Erythroblast (primary cell): ENCODE data around the gene TM7SF3.

Experiments used
- GATA1 ChIP-seq: IDR thresholded peaks from 2 replicates; pipeline ENCODE4 v1.6.1; 2011; ENCODE audit warnings: low read depth, mild to moderate bottlenecking, control low read depth, low read length, moderate library complexity
- POLR2A ChIP-seq: IDR thresholded peaks from 2 replicates; pipeline ENCODE4 v1.6.1; 2011; ENCODE audit warnings: mild to moderate bottlenecking, low read length

DNA sequence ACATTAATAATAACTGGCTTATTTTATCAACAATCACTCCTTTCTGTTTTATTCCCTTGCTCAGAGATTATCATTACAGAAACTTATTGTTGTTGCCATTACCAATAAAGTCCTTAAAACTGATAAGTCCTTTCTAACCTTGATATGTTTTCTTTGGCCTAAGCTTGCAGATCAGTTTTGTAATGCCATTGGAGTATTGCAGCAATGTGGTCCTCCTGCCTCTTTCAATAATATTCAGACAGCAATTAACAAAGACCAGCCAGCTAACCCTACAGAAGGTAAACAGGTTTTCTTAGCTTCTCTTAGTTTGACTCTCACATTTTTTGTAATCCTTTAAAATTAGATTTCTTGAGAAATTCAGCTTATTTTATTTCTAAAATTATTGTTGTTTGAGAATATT lies 12.1 kb upstream of the TM7SF3 start:
- TF ChIP-seq POLR2A (no peak), GATA1 (no peak)
